ENCODE measurements around the gene CLDN15.

The CLDN15 gene

DNA sequence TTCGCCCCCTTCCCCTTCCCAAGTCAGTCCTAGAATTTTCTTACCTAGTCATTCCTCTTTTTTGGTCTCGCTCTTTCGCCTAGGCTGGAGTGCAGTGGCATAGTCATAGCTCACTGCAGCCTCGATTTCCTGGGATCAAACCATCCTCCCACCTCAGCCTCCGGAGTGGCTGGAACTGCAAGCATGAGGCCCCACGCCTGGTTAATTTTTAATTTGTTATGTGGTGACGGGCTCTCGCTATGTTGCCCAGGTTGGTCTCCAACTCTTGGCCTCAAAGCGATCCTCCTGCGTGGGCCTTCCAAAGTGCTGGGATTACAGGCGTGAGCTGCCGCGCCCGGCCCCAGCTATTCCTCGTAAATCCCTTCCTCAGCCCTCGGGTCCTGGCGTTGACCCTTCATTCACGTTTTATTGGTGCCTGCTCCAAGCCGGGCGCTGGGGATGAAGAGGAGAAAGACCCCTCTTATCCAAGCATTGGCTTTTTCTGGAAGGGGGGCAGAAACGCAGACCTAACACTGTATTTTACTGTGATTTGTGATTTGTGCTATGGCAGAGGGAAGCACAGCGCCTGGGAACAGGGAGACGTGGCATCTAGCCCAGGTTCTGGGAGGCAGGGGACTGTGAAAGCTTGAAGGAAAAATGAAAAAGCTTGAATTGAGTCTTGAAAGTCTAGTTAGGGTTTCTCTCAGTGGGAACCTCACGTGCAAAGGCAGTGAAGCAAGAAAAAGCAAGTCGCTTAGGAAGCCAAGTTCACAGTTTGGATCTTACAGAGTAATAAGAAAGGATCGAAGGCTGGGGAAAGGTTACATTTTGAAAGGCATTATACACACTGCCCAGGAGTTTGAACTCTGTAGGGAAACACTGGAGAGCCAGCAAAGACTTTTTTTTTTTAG lies 19.1 kb downstream of the CLDN15 start:
- peaks cover 24% of the 10 kb centered on the region for H3K36me3 Mint-ChIP-seq (ENCODE audit: low read depth)
- DNase-seq, result no peak
- H3K27ac Mint-ChIP-seq, result peak overlapping the region; percentile 97
- TF ChIP-seq CTCF (IDR thresholded peaks at IDR 0.05), result no peak
- H3K27me3 Mint-ChIP-seq (ENCODE audit: low read depth, poor library complexity), result peaks cover 3% of the 10 kb centered on the region
- H3K4me3 Mint-ChIP-seq, result peak overlapping the region; percentile 97
- peaks cover 51% of the 10 kb centered on the region for H3K4me1 Mint-ChIP-seq
- no peaks in the 10 kb centered on the region for H3K9me3 Mint-ChIP-seq

GRCh38 chr7:101217388-101218235 lies 20.0 kb downstream of the CLDN15 start, which contains the start of the genes PLOD3 and ZNHIT1:
Gene PLOD3, minus strand, starts transcription at chr7:101217581. Its CDS starts 307 bp downstream, at chr7:101217274.
Gene ZNHIT1, plus strand, starts transcription at chr7:101218165. Its CDS starts 31 bp downstream, at chr7:101218196.
- peak within 1 kb of the TSS; percentile 97 for H3K27ac Mint-ChIP-seq

GRCh38 chr7:101216860-101217387 lies 20.7 kb downstream of the CLDN15 start:
- no peak for TF ChIP-seq CTCF (IDR thresholded peaks at IDR 0.05)
- Mint-ChIP-seq H3K4me3 (peak overlapping the region; percentile 97), H3K27me3 (ENCODE audit: low read depth, poor library complexity) (peaks cover 3% of the 10 kb centered on the region), H3K27ac (peak overlapping the region; percentile 30), H3K36me3 (ENCODE audit: low read depth) (peaks cover 11% of the 10 kb centered on the region), H3K4me1 (peaks cover 46% of the 10 kb centered on the region), H3K9me3 (no peaks in the 10 kb centered on the region)
- peak; percentile 45 for DNase-seq

More at GRCh38 chr7:101217388-101218235, 20.0 kb downstream of the CLDN15 start, which contains the start of the genes PLOD3 and ZNHIT1:
- H3K4me3 Mint-ChIP-seq, result peak within 1 kb of the TSS; percentile 97
- peak; percentile 95 for DNase-seq
- TF ChIP-seq CTCF (IDR thresholded peaks at IDR 0.05), result no peak
- peaks cover 3% of the 10 kb centered on the region for H3K27me3 Mint-ChIP-seq (ENCODE audit: low read depth, poor library complexity)
- peaks cover 15% of the 10 kb centered on the region for H3K36me3 Mint-ChIP-seq (ENCODE audit: low read depth)
- peaks cover 51% of the 10 kb centered on the region for H3K4me1 Mint-ChIP-seq
- no peaks in the 10 kb centered on the region for H3K9me3 Mint-ChIP-seq

- no peak for TF ChIP-seq CTCF (IDR thresholded peaks at IDR 0.05)
- Mint-ChIP-seq H3K36me3 (ENCODE audit: low read depth) (peaks cover 7% of the 10 kb centered on the region), H3K4me1 (peaks cover 41% of the 10 kb centered on the region), H3K27me3 (ENCODE audit: low read depth, poor library complexity) (peaks cover 3% of the 10 kb centered on the region), H3K9me3 (no peaks in the 10 kb centered on the region), H3K4me3 (peak overlapping the region; percentile 97), H3K27ac (peak overlapping the region; percentile 30)
- DNase-seq, result no peak
Observed at GRCh38 chr7:101216001-101216859, 21.4 kb downstream of the CLDN15 start.

DNA sequence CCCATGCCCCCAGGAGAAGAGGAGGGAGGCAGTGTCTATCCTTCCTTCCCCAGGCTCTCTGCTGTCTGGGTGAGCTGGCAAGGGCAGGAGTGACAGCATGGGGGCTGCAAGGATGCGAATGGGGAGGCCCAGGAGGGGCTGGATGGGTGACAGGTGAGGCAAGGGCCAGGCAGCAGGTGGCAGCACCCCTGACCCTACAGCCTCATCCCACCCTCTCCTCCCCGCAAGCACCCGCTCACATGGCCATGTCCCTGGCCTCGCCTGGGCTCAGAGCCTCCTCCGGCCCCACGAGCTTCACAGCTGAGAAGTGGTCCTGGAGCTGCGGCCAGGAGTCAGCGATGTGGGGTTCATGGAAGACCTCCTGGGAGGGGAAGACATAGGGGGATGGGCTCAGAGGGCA lies 25.6 kb downstream of the CLDN15 start:
- Mint-ChIP-seq H3K9me3 (no peaks in the 10 kb centered on the region), H3K27ac (no peak overlapping the region), H3K4me3 (no peak overlapping the region), H3K4me1 (peaks cover 15% of the 10 kb centered on the region), H3K36me3 (ENCODE audit: low read depth) (peaks cover 22% of the 10 kb centered on the region), H3K27me3 (ENCODE audit: low read depth, poor library complexity) (no peaks in the 10 kb centered on the region)
- no peak for TF ChIP-seq CTCF (IDR thresholded peaks at IDR 0.05)
- no peak for DNase-seq
